Central memory CD8-positive, alpha-beta T cell (primary cell): ENCODE measurements around the gene CCDC88A.
A peak's percentile ranks its signal among the peaks of the same experiment; 100 is the strongest.
"Not testable (repeated sequence)": the region's sequence is repeated elsewhere in the genome, so short reads cannot be mapped to it uniquely, and the experiment has no call there.

Experiments used
- ATAC-seq: fragments of 150-1000 bp; cut with Tn5 transposase; replicated peaks from 2 replicates; pipeline ENCODE4 v1.10.0; 2022; ENCODE audit warnings: mild to moderate bottlenecking, moderate FRiP score, moderate number of reproducible peaks; ENCODE audit not compliant: poor library complexity, severe bottlenecking; ENCODE audit errors: extremely low read depth
- DNase-seq, 2 donors: peaks; one replicate each; pipeline ENCODE4 v3.0.0; 2021; ENCODE audit warnings: low spot score in 2 of 2
- H3K27ac Mint-ChIP-seq: one replicate; pipeline ENCODE4 v1.8.0; 2022; ENCODE audit warnings: low read depth, mild to moderate bottlenecking, moderate library complexity, mixed read lengths
- H3K27me3 Mint-ChIP-seq: one replicate; pipeline ENCODE4 v1.8.0; 2022; ENCODE audit warnings: mixed read lengths
- H3K36me3 Mint-ChIP-seq: one replicate; pipeline ENCODE4 v1.8.0; 2022; ENCODE audit warnings: mild to moderate bottlenecking, moderate library complexity, mixed read lengths; ENCODE audit not compliant: insufficient read depth
- H3K4me1 Mint-ChIP-seq: one replicate; pipeline ENCODE4 v1.8.0; 2022; ENCODE audit warnings: mixed read lengths
- H3K4me3 Mint-ChIP-seq: one replicate; pipeline ENCODE4 v1.8.0; 2022; ENCODE audit warnings: mild to moderate bottlenecking, moderate library complexity, mixed read lengths
- H3K9me3 Mint-ChIP-seq: one replicate; pipeline ENCODE4 v1.8.0; 2022; ENCODE audit warnings: mixed read lengths

CCDC88A gene

GRCh38 chr2:55268288-55268906, 151.3 kb downstream of the CCDC88A start:
- peak overlapping the region; percentile 93 for H3K4me3 Mint-ChIP-seq
- peaks cover 6% of the 10 kb centered on the region for H3K27me3 Mint-ChIP-seq
- peaks cover 17% of the 10 kb centered on the region for H3K4me1 Mint-ChIP-seq
- ATAC-seq (no peak), DNase-seq (no peak)
- H3K36me3 Mint-ChIP-seq, result peaks cover 33% of the 10 kb centered on the region
- H3K9me3 Mint-ChIP-seq, result no peaks in the 10 kb centered on the region
- peak overlapping the region; percentile 100 for H3K27ac Mint-ChIP-seq

GRCh38 chr2:55259586-55259985, 160.1 kb downstream of the CCDC88A start:
- H3K27me3 Mint-ChIP-seq, H3K9me3 Mint-ChIP-seq, H3K4me3 Mint-ChIP-seq, DNase-seq, H3K4me1 Mint-ChIP-seq, H3K27ac Mint-ChIP-seq, ATAC-seq: not testable (repeated sequence)
- H3K36me3 Mint-ChIP-seq, result peaks cover 39% of the 10 kb centered on the region

GRCh38 chr2:55252832-55253231, 166.8 kb downstream of the CCDC88A start:
- Mint-ChIP-seq H3K27me3 (no peaks in the 10 kb centered on the region), H3K4me1 (no peaks in the 10 kb centered on the region), H3K4me3 (no peak overlapping the region), H3K27ac (no peak overlapping the region), H3K36me3 (peaks cover 10% of the 10 kb centered on the region), H3K9me3 (no peaks in the 10 kb centered on the region)
- no peak for DNase-seq
- ATAC-seq, result no peak

GRCh38 chr2:55247025-55247424, 172.6 kb downstream of the CCDC88A start:
- Mint-ChIP-seq H3K27me3 (no peaks in the 10 kb centered on the region), H3K4me1 (no peaks in the 10 kb centered on the region), H3K36me3 (peaks cover 20% of the 10 kb centered on the region)

GRCh38 chr2:55245411-55245810, 174.2 kb downstream of the CCDC88A start:
- Mint-ChIP-seq H3K9me3 (no peaks in the 10 kb centered on the region), H3K27me3 (no peaks in the 10 kb centered on the region), H3K27ac (no peak overlapping the region), H3K4me3 (no peak overlapping the region), H3K36me3 (peaks cover 20% of the 10 kb centered on the region), H3K4me1 (no peaks in the 10 kb centered on the region)
- ATAC-seq (no peak), DNase-seq (no peak)

More at GRCh38 chr2:55247025-55247424, 172.6 kb downstream of the CCDC88A start:
- Mint-ChIP-seq H3K27ac (no peak overlapping the region), H3K9me3 (no peaks in the 10 kb centered on the region), H3K4me3 (no peak overlapping the region)
- DNase-seq (no peak), ATAC-seq (no peak)

GRCh38 chr2:55242617-55243016, 177.0 kb downstream of the CCDC88A start:
- ATAC-seq (no peak), DNase-seq (no peak)
- Mint-ChIP-seq H3K4me3 (no peak overlapping the region), H3K9me3 (no peaks in the 10 kb centered on the region), H3K4me1 (no peaks in the 10 kb centered on the region), H3K27ac (no peak overlapping the region), H3K36me3 (peaks cover 31% of the 10 kb centered on the region), H3K27me3 (no peaks in the 10 kb centered on the region)

GRCh38 chr2:55241582-55241981, 178.1 kb downstream of the CCDC88A start:
- H3K36me3 Mint-ChIP-seq, result peaks cover 26% of the 10 kb centered on the region
- not testable (repeated sequence) for DNase-seq, H3K27ac Mint-ChIP-seq, ATAC-seq, H3K9me3 Mint-ChIP-seq, H3K27me3 Mint-ChIP-seq, H3K4me3 Mint-ChIP-seq, H3K4me1 Mint-ChIP-seq

- Mint-ChIP-seq H3K9me3 (no peaks in the 10 kb centered on the region), H3K36me3 (peaks cover 32% of the 10 kb centered on the region), H3K4me1 (no peaks in the 10 kb centered on the region), H3K27ac (no peak overlapping the region), H3K4me3 (no peak overlapping the region), H3K27me3 (no peaks in the 10 kb centered on the region)
- DNase-seq (no peak), ATAC-seq (no peak)
Observed at GRCh38 chr2:55239656-55240222, 179.9 kb downstream of the CCDC88A start.
